ENCODE results near the gene AP4E1.
"Not testable (repeated sequence)": the region's sequence is repeated elsewhere in the genome, so short reads cannot be mapped to it uniquely, and the experiment has no call there.

The AP4E1 gene

DNA sequence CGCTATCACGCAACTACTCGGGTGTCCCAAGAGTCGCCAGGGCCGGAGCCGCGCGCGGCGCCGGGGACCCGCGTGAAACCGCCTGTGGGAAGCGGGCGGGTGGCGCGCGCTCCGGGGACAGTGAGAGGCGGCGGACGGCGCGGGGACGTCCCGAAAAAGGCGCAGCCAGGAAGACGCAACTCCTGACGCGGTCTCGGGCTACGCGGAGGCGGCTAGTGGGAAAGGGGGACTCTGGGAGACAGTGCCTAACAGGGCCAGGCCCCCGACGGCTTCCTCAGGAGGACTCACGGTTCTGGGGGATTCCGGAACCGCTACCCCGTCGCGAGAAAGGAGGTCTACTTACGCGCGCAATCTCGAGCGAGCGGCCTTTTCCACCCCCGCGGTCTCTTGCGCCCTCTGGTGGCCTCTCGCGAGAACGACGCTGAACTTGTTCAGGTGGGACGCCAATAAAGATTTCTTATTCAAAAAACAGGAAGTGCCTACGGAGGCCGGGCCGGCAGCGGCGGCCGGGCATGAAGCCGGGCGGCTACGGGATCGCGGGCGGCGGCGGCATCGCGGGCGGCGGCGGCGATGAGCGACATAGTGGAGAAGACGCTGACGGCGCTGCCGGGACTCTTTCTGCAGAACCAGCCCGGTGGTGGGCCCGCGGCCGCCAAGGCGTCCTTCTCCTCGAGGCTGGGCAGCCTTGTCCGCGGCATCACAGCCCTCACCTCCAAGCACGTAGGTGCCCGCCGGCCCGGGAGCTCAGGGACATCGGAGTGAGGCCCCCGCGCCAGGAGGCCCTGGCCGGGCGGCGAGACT lies at the start of gene AP4E1:
AP4E1 (plus strand) TSS at position 475 of the 801 bp plus-strand sequence; CDS start at position 571, 96 bp downstream.
- peak; percentile 95 to 97 for DNase-seq

DNA sequence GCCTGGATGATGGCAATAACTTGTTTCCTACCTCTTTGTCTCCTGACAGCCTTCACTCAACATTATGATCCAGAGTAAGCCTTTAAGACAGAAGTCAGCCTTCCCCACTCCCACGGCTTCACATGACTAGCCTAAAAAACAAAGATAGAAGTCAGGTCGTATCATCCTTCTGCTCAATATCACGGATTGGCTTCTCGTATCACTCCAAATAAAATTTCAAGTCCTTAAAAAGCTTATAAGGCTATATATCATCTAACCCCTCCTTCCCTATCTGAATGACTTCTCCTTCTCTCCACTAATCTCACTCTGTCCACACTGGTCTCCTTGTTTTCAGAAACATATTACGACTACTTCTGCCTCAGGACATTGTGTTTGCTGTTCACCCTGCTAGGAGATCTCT lies 47.7 kb upstream of the AP4E1 start:
- no peak for DNase-seq

DNA sequence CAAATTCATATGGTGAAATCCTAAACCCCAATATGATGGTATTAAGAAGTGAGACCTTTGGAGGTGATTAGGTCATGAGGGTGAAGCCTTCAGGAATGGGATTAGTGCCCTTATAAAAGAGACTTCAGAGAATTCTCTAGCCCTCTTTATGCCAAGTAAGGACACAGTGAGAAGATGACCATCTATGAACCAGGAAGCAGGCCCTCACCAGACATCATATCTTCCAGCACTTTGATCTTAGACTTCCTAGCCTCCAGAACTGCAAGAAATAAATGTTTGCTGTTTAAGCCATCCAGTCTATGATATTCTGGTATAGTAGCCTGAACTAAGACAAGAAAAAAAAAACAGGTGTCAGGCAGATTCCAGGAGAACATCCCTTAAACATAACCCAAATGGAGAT lies 45.9 kb upstream of the AP4E1 start:
- no peak for DNase-seq

DNA sequence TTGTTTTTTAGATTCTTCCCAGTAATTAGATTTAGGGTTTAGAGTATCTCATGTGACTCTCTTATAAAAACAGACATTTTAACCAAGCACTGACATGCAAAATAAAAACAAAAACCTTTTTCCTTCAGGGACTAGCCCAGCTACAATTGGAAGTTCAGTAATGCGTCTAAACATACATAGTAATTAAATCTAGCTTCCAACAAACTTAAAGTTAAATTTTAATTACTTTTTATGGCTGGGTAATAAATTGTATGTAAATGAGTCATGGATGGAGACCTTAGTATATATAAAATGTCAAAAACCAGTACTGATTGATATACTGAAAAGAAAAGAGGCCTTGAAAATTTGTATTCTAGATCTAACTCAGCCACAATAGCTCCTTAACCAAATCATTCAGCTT lies 43.6 kb upstream of the AP4E1 start:
- no peak for DNase-seq

DNA sequence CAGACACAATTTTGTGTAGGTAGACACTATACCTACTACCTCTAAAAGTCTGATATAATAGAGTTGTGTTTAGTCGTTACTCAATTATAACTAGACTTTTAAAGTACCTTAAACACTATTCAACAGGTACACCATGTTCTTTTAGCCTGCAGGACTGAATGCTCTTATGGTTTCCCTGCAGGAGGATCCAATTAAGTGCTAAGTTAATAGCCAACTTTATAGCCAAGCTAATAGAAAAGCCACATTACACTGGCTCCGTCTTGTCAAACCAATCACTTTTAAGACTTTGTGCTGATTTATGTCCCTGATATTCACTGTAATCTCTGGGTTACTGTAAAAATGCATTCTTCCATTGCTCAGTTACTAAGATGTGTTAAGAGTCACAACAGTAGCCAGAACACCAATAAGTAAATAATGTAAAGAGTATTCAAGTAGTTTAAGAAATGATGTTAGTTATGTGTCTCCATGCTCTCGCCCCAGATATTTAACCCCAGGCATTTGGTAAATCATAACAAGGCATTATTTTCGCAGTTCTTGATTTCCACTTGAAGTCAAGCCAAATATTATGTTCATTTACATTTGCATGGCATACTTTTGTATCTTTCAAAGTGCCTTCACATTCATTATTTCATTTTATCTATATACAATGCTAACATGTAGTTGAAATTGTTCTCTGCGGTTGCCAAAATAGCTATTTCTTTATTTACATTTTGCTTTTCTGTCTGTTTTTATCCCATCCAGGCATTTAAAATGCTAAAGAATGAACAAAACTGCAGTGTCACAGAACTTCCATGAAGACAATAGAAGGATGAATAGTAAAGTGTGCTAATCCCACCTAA lies 42.7 kb upstream of the AP4E1 start:
- no peak for DNase-seq

DNA sequence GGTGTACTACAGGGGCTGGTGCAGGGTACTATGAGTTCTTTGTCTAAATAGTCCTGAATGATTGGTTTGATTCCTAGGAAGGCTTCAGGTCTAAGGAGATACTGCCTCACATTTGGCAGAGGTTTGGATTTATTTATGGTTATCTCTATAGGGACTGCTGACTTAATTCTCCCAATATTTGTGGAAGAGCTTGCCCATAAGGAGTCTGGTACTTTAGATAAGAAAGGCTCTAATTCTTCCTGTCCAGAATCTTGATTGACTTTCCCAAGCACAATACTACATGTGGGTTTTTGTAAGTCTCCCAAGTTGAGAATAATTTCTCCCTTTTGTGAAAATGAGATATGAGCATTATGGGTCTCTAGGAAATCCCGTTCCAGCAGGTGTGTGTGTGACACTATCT lies 36.7 kb upstream of the AP4E1 start:
- no peak for DNase-seq

DNA sequence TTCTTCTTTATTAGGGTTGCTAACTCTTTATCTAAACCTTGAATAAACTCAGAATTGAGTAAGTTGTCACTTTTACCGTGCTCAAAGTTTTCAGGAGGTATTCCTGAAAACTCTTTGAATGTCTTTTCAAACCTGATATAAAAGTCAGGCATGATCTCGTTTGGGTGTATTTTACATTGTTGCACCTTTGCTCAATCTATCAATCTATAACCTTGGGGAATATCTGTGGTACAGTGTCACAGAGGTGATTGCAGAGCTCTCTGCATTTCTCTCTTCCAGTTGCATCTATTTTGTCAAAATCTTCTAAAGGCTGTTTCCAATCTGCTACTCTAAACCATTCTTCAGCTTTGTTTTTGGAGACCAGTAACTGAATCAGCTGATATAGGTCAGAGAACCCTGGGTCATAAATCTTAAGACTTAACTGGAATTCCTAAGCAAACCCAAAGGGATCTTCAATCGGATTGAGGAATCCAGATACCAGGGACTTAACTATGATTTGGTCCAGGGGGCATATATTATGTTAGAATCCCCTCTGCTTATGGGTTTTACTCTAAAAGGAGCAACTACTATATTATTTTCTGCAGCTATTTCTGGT lies 35.6 kb upstream of the AP4E1 start:
- no peak for DNase-seq

DNA sequence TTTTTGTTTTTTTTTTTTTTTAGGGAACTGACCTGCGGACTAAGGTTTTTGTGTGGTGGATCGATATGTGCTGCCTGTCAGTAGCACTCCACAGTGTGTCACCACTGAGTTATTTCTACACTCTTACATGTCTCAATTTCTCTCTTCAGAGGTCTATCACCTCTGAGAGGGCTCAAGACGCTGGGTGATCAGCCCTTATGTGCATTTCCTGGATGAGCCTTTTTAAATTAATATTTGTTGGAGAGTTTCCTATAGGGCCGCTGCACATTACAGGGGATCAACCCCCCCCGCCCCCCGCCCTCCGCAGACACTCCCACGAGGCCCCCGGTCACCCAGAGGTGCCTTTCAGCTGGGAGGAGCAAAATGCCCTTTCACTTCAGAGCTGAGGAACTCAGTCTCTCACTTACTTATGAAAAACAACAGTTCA lies 34.5 kb upstream of the AP4E1 start:
- no peak for DNase-seq

DNA sequence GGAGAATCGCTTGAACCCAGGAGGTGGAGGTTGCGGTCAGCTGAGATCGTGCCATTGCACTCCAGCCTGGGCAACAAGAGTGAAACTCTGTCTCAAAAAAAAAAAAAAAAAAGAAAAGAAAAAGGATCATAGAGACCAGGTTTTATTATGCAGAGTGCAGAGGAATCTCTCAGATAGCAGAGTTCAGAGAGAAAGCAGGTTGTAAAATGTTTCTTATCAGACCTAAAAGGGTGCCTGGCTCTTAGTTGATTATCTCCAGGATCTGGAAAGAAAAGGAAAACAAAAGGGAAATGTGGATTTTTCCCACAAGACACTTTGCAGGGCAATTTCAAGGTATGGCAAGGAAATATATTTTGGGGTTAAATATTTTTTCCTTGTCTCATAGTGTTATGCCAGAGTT lies 33.2 kb upstream of the AP4E1 start:
- DNase-seq: not testable (repeated sequence)

DNA sequence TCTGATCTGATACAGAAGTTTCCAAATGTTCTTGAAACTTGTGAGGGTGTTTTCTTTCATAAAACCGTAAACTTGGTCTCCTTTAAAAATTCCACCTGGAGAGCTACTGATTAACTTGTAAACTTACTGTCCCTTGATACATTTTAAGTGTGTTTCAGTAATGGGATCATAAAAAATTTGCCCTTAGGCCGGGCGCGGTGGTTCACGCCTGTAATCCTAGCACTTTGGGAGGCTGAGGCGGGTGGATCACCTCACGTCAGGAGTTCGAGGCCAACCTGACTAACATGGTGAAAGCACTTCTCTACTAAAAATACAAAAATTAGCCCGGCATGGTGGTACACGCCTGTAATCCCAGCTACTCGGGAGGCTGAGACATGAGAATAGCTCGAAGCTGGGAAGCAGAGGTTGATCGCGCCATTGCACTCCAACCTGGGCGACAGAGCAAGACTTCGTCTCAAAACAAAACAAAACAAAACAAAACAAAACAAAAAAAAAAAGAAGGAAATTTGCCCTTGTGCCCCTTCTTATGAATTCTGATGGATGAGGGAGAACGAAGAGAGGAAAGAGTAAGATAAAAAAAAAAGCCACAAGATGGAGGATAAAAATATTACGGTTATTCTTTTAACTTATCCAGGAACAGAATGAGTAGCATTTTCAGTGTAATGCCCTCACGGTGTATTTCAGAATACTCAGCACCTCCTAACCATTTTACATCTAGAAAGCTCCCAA lies 32.1 kb upstream of the AP4E1 start:
- DNase-seq: no peak

DNA sequence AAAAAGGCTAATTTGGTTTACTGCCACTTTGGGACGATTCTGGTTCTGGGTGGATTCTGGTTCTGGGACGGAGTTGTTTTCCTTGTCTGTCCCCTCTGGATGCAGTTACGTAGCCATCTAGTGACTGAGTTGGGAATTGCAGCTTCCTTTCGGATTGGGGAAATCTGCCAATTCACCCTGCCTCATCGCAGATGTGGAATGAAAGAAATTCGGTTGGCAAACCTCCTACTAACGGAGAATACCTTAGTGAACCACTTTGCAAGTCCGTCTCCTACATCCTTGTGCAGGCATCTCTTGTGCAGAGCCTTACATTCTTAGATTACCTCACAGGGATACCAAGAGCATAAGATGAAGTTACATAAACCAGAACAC lies 31.5 kb upstream of the AP4E1 start:
- peak; percentile 71 to 81 for DNase-seq

DNA sequence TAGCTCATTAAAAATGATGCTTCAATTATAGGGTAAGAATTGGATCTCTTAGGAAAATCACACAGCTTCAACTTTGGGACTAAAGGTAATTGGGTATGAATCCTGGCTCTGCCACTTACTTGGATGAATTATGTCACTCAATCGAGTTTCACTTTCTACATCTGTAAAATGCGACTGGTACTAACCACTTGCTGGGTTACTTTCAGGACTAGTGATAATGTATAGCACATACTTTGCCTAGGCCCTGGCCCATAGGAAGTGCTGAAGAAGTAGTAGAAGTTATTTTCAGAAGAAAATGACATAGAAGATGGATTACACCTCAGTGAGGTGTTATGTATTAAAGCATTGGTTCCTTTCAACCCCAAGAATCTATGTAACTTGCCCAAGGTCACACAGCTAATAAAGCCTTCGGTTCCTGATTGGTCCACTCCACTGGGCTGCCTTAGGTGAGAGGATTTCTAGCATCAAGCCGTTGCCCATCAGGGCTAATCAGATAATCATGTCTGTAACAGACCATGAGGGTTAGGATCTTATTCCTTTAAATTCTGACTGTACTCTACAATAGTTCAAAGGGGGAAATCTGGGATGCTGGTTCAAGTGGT lies 29.4 kb upstream of the AP4E1 start:
- DNase-seq: peak in 1 of 2 donors; percentile 18

DNA sequence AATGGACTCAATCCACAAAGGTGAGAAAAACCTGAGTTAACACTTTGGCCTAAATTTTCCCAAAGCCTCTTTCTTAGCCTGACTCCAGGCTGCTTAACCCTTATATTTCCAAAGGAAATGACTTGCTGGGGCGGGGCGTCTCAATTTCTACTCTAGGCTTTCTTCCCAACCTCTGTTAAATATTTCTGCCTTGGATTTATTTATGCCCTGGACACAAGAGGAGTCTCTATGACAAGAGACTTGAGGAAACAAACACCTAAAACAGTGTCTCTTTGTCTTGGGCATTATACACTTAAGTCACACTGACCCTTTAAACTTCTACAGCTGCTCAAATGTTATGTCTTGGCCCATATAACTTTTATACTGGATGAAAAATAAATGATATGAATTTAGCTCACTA lies 28.3 kb upstream of the AP4E1 start:
- no peak for DNase-seq

DNA sequence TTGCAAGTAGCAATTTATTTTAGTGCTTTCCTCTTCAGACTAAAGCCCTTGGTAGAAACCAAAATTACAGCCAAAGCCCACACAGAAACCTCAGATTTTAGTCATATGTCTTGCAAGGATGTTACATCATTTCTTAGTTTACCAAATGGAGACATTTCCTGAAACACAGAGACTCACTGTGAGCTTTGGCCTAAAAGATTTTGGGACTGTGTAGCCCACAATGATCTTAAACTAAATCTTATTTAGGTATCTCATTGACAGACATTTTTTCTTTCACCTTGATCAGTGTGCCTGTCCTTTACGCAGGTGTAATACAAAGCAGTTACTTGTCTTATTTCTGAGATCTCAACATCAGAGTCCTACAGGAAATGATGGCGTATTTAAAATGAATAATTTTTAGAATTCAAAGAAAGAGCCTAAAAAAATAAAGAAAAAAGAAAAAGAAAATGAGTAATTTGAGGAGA lies 27.8 kb upstream of the AP4E1 start:
- DNase-seq: no peak

DNA sequence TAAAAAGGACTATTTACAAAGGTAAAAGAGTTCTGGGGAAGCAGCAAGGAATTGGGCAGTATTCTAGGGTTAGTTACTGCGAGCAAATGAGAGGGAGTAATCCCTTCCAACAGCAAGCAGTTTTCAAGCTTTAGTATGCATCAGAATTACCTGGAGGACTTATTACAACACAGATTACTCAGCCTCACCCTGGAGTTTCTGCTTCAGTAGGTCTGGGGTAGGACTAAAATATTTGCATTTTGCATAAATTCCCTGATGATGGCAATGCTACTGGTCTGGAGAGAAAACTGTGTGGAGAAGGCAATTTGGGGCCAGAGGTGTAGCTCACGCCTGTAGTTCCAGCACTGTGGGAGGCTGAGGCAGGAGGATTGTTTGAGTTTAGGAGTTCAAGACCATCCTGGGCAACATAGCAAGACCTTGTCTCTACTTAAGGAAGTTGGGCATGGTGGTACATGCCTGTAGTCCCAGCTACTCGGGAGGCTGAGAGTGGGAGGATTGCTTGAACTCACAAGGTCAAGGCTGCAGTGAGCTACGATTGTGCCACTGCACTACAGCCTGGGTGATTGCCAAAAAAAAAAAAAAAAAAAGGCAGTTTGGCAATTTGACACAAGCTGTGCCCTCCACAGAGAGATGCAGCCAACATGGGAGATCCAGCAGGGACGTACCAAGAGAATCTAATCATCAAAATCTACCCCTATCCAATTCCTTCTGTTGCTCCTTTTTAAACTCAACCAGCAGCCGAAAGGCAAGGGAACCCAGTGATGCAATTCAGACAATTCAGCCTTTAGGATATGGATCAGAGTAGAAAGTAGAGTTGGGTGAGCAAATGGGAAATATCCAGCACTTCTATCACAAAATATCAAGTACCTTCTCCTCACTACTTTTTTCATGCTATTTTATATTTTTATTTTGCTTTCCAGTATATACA lies 27.1 kb upstream of the AP4E1 start:
- no peak for DNase-seq

DNA sequence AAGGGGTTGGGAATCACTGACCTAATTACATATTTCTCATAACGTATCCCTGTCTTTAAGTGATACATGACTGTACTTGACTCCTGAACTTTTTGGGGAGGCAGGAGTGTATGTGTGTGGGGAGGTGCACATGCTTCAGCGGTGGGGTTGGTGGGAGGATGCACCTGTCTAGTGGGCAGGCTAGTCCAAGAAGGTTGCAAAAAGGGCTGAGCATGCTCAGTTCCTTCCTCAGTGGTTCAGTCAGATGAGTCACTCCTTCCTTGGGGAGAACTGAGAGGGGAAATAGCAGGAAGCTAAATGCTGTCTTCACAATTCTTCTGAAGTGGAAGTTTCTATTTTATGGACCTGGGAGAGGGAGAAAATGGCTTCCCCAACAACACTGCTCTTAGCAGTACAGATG lies 24.6 kb upstream of the AP4E1 start:
- peak in 1 of 2 donors; percentile 28 for DNase-seq

DNA sequence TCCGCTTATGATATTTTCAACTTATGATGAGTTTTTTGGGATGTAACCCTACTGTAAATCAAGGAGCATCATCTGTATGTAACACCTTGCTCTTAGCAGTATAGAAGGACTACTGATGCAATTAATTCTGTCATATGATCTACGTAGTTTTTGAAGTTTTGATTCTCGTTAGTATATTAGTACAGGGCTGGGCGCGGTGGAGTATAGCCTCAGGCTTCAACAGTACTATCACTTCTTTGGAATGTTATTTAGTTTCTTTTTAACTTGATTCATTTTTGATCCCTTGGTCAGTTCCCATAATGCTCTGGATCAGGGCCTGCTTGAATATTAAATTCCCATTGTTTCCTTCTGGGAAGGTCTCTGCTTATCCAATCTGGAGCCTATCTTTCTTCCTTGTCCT lies 23.9 kb upstream of the AP4E1 start:
- no peak for DNase-seq

DNA sequence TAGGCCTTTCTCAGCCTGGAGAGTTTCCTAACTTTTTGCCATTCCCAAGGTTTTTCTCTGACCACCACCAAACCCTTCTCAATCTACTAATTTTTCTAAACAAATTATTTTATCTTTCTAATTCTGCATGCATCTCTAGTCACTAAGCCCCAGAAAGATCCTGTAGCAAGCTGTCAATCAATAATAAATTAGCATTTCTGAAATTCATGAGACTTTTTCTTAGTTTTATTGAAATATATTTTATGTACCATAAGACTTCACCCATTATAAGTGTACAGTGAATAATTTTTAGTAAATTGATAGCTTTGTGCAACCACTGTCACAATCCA lies 22.4 kb upstream of the AP4E1 start:
- DNase-seq: no peak

DNA sequence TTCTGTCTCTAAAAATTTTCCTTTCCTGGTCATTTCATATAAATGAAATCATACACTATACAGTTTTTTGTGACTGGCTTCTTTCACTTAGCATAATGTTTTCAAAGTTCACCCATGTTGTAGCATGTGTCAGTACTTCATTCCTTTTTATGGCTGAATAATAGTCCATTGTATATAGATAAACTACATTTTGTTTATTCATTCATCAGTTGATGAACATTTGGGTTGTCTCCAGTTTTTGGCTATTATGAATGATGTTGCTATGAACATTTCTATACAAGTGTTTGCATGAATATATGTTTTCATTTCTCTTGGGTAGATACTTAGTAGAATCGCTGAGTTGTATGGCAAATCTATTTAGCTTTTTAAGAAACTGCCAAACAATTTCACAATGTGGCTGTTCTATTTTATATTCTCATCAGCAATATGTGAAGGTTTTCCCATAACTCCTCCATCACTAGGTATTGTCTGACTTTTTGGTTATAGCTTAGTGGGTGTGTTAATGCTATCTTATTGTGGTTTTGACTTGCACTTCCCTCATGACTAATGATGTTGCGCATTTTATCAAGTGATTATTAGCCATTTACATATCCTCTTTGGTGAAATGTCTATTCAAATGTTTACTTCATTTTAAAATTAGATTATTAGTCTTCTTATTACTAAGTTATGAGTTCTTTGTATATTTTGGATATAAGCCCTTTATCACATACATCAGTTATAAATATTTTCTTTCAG lies 21.7 kb upstream of the AP4E1 start:
- no peak for DNase-seq

DNA sequence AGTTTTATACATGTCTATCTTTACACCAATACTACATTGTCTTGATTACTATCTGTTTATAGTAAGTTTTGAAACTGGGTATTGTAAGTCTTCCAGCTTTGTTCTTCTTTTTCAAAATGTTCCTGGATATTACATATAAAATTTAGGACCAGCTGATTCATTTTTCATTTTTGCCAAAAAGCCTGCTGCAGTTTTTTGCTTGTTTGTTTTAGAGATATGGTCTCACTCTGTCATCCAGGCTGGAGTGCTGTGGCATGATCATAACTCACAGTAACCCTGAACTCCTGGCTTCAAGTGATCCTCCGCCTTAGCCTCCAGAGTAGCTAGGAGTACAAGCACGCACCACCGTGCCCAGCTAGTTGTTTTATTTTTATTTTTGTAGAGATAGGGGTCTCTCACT lies 20.4 kb upstream of the AP4E1 start:
- DNase-seq: no peak

DNA sequence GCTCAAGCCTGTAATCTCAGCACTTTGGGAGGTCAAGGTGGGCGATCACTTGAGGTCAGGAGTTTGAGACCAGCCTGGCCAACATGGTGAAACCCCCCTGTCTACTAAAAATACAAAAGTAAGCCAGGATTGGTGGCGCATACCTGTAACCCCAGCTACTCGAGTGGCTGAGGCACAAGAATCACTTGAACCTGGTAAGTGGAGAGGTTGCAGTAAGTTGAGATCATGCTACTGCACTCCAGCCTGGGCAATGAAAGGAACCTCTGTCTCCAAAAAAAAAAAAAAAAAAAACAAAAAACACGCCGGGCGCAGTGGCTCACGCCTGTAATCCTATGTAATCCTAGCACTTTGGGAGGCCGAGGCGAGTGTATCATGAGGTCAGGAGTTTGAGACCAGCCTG lies 18.9 kb upstream of the AP4E1 start:
- DNase-seq: no peak

All from CD4-positive, alpha-beta T cell treated with Interleukin-4 for 1 hour (primary cell).